IPS-18a (cell line): ENCODE results near the gene DAP.

ENCODE experiments used
- H3K27ac ChIP-seq: one replicate; pipeline ENCODE4 v1.5.1; 2013; ENCODE audit warnings: low read length
- H3K27me3 ChIP-seq: one replicate; pipeline ENCODE4 v1.6.1; 2013; ENCODE audit warnings: mild to moderate bottlenecking, low read length; ENCODE audit not compliant: control insufficient read depth, insufficient read depth
- H3K36me3 ChIP-seq: one replicate; pipeline ENCODE4 v1.6.1; 2013; ENCODE audit warnings: low read depth, low read length; ENCODE audit not compliant: control insufficient read depth
- H3K4me1 ChIP-seq: one replicate; pipeline ENCODE4 v1.6.1; 2013; ENCODE audit warnings: low read depth, low read length; ENCODE audit not compliant: control insufficient read depth
- H3K4me3 ChIP-seq: one replicate; pipeline ENCODE4 v1.5.1; 2013; ENCODE audit warnings: low read length
- H3K9ac ChIP-seq: one replicate; pipeline ENCODE4 v1.6.1; 2013; ENCODE audit warnings: mild to moderate bottlenecking, low read length, moderate library complexity
- H3K9me3 ChIP-seq: one replicate; pipeline ENCODE4 v1.6.1; 2013; ENCODE audit warnings: low read depth, low read length; ENCODE audit not compliant: control insufficient read depth

Gene DAP, protein sequence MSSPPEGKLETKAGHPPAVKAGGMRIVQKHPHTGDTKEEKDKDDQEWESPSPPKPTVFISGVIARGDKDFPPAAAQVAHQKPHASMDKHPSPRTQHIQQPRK

DNA sequence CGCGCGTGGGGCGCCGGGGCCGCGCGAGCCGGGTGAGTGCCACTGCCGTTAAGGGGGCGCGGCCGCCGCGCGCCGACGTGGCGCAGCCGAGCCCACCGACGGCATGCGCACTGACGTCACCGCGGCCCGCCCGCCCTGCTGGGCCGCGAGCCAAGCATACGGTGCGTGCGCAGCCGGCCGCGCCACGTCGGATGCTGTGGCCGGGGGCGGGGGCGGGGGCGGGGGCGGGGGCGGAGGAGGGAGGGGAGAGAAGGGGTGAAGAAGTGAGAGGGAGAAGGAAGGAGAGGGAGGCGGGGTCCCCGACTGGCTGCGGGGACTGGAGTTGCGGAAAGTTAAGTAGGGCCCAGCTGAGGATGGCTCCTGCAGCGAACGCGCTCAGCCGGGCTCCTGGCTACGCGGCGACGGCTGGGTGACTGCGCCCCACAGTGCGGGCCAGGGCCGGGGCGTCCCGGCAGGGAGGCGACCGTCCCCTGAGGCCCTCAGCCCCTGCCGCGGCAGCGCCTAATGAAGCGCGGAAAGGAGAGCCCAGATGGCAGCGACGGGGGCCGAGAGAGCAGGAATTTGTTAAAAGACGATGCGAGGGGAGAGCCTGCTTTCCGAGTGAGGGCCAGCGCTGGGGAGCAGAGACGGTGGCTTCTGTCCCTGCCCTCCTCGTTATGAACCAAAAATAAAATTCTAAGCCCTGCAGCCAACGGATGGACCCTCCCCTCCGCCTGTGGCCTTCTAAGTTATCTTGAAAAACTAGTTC lies at the start of gene DAP:
TSS of gene DAP (minus strand) at position 50 of the 748 bp plus-strand sequence. CDS start 166 bp downstream, outside the sequence.
- peaks cover 14% of the 10 kb centered on the region for H3K4me1 ChIP-seq
- no peaks in the 10 kb centered on the region for H3K36me3 ChIP-seq
- H3K4me3 ChIP-seq: peak within 1 kb of the TSS; percentile 79
- peak within 1 kb of the TSS; percentile 79 for H3K9ac ChIP-seq
- H3K27me3 ChIP-seq: peaks cover 32% of the 10 kb centered on the region
- H3K27ac ChIP-seq: peak within 1 kb of the TSS; percentile 56
- H3K9me3 ChIP-seq: no peaks in the 10 kb centered on the region

- Histone ChIP-seq H3K36me3 (no peaks in the 10 kb centered on the region), H3K4me3 (no peak overlapping the region), H3K4me1 (no peaks in the 10 kb centered on the region), H3K9ac (no peak overlapping the region), H3K27ac (no peak overlapping the region), H3K9me3 (no peaks in the 10 kb centered on the region), H3K27me3 (no peaks in the 10 kb centered on the region)
These were observed 47.6 kb upstream of the DAP start for GRCh38 chr5:10808347-10809226.

- H3K4me3 ChIP-seq: no peak overlapping the region
- no peak overlapping the region for H3K9ac ChIP-seq
- no peaks in the 10 kb centered on the region for H3K27me3 ChIP-seq
- H3K9me3 ChIP-seq: no peaks in the 10 kb centered on the region
- H3K36me3 ChIP-seq: no peaks in the 10 kb centered on the region
- H3K27ac ChIP-seq: no peak overlapping the region
- H3K4me1 ChIP-seq: peaks cover 5% of the 10 kb centered on the region
These were observed 41.1 kb upstream of the DAP start for GRCh38 chr5:10801931-10802666.

DNA sequence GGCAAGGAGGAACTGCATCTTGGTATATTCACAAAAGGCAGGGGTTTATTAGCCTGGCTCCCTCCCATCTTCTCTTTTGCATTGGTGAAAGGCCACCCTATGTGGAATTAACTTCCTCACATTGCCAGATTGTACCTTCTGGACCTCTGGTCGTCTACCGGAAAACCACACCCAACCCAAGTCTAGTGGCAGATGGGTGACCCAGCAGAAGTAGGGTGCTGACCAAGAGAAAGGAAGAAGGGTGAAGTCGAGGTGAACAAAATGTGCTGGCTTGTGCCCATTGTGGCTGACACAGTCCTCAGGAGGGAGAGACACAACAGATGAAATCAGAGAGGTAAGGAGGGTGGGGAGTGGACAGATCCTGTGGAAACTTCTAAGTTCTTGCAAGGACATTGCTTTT lies 39.8 kb upstream of the DAP start:
- H3K4me1 ChIP-seq: peaks cover 5% of the 10 kb centered on the region
- H3K9ac ChIP-seq: no peak overlapping the region
- H3K27me3 ChIP-seq: no peaks in the 10 kb centered on the region

DNA sequence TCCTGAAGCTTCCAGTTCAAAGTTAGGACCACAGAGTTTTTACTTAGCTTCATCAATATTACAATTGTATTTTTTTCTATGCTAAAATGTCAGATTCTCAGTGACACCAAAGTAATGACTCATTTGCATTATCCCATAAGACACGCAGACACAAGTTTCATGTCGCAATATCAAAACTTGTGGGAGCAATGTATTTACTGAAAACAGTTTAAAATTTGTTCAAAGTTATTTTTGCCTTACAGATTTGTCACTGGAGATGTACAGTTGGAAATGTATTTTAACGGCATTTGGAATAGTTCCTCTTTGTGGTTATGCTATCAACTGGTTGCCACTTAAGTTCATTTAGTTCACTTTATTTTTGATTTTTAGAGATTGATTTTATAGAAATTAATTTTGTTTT lies 36.2 kb upstream of the DAP start:
- Histone ChIP-seq H3K9me3 (no peaks in the 10 kb centered on the region), H3K4me3 (no peak overlapping the region), H3K4me1 (peaks cover 5% of the 10 kb centered on the region), H3K27ac (no peak overlapping the region), H3K36me3 (no peaks in the 10 kb centered on the region), H3K9ac (no peak overlapping the region), H3K27me3 (no peaks in the 10 kb centered on the region)

More for the DNA sequence above, 39.8 kb upstream of the DAP start:
- no peaks in the 10 kb centered on the region for H3K9me3 ChIP-seq
- H3K4me3 ChIP-seq: no peak overlapping the region
- H3K27ac ChIP-seq: no peak overlapping the region
- H3K36me3 ChIP-seq: no peaks in the 10 kb centered on the region

DNA sequence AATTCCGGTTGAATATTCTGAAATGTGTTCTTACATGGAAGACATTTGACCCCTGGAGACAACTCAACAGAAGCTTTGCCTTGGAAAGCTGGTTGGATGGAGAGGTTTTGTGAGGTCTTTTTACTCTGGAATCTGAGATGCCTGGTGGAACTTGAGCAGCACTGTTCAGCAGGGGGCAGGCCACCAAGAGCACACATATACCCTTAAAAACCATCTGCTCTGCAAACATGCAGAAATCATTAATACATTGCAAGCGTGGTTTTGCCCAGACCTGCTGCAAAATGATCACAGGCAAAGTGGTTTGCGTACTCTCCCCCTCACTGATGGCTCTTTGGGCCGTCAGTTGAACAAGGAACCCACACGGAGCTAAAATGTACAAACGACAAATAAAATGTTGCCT lies 32.8 kb upstream of the DAP start:
- H3K9me3 ChIP-seq: no peaks in the 10 kb centered on the region
- no peak overlapping the region for H3K4me3 ChIP-seq
- H3K9ac ChIP-seq: no peak overlapping the region
- no peaks in the 10 kb centered on the region for H3K27me3 ChIP-seq
- no peak overlapping the region for H3K27ac ChIP-seq
- H3K36me3 ChIP-seq: no peaks in the 10 kb centered on the region
- H3K4me1 ChIP-seq: no peaks in the 10 kb centered on the region

GRCh38 chr5:10792336-10792735 lies 31.3 kb upstream of the DAP start:
- H3K27ac ChIP-seq: no peak overlapping the region
- H3K9me3 ChIP-seq: no peaks in the 10 kb centered on the region
- no peaks in the 10 kb centered on the region for H3K4me1 ChIP-seq
- no peak overlapping the region for H3K4me3 ChIP-seq
- H3K36me3 ChIP-seq: no peaks in the 10 kb centered on the region
- no peak overlapping the region for H3K9ac ChIP-seq
- no peaks in the 10 kb centered on the region for H3K27me3 ChIP-seq

- Histone ChIP-seq H3K27ac (no peak overlapping the region), H3K27me3 (no peaks in the 10 kb centered on the region), H3K9ac (no peak overlapping the region), H3K9me3 (no peaks in the 10 kb centered on the region), H3K4me1 (no peaks in the 10 kb centered on the region), H3K4me3 (no peak overlapping the region), H3K36me3 (no peaks in the 10 kb centered on the region)
These were observed 28.7 kb upstream of the DAP start for GRCh38 chr5:10789726-10790125.

DNA sequence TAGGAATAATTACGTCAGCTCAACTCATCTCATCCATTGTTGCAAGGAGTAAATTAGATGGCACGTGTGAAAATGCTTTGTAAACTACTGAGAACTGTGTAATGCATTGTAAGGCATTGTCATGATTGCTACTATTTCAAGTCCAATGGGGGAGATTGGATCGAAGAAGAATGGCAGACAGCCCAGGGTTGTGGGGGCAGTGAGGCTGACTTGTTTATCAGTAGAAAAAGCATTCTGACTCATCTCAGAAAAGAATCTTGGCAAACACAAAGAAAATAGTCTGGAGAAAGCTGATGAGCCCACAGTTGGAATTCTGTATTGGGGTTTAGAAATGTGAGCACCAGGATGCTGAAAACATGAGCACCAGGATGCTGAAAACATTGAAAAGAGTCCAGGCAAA lies 28.0 kb upstream of the DAP start:
- no peaks in the 10 kb centered on the region for H3K36me3 ChIP-seq
- no peaks in the 10 kb centered on the region for H3K27me3 ChIP-seq
- H3K27ac ChIP-seq: no peak overlapping the region
- H3K4me3 ChIP-seq: no peak overlapping the region
- H3K9ac ChIP-seq: no peak overlapping the region
- H3K9me3 ChIP-seq: no peaks in the 10 kb centered on the region
- H3K4me1 ChIP-seq: no peaks in the 10 kb centered on the region

DNA sequence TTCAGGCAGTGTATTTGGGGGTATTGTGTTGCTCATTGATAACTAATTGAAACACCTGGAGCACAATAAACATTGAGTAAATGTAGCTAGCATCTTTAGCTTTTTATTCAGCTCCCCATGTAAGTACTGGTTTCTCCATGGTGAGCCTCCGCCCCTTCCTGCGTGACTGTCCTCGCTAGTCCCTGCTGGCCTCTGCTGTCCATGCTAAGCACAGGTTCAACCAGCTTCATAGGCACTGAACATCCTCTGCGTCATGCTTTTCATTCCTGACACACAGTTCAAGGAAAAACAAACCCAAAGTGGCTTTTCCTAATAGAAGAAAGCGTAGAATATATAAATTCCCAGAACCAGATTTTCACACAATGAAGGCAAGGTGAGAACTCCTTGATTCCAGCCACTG lies 27.3 kb upstream of the DAP start:
- Histone ChIP-seq H3K9me3 (no peaks in the 10 kb centered on the region), H3K27ac (no peak overlapping the region), H3K4me1 (no peaks in the 10 kb centered on the region), H3K9ac (no peak overlapping the region), H3K4me3 (no peak overlapping the region), H3K27me3 (no peaks in the 10 kb centered on the region), H3K36me3 (no peaks in the 10 kb centered on the region)

DNA sequence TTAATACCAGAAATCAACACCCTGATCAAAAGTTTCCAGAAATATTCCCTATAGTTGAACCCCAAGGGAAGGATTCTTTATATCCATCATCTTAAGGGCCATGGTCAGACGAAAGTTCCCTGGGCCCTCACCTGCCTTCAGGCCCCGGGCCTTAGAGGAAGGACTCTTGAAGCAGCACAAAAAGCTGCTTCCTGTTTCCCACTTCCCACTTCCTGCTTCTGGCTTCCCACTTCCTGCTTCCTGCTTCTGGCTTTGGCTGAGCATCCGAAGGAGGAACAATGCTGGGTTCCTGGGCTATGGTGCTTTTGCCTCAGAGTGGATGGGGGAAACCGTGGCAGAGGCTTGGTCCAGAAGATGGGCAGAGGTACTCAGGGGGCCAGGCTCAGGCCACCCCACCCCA lies 25.8 kb upstream of the DAP start:
- H3K27me3 ChIP-seq: no peaks in the 10 kb centered on the region
- no peaks in the 10 kb centered on the region for H3K9me3 ChIP-seq
- H3K9ac ChIP-seq: no peak overlapping the region
- no peak overlapping the region for H3K27ac ChIP-seq
- H3K36me3 ChIP-seq: no peaks in the 10 kb centered on the region
- no peak overlapping the region for H3K4me3 ChIP-seq
- H3K4me1 ChIP-seq: no peaks in the 10 kb centered on the region
